Activated naive CD8-positive, alpha-beta T cell treated with anti-CD3 and anti-CD28 coated beads, Interleukin-2, amount 50 U/mL, for 16 hours (primary cell): ENCODE data around the gene OXER1.

Source experiments
- DNase-seq: peaks from one replicate; pipeline ENCODE4 v3.0.0-alpha.2; 2020; ENCODE audit warnings: low read depth, low spot score

OXER1 gene

DNA sequence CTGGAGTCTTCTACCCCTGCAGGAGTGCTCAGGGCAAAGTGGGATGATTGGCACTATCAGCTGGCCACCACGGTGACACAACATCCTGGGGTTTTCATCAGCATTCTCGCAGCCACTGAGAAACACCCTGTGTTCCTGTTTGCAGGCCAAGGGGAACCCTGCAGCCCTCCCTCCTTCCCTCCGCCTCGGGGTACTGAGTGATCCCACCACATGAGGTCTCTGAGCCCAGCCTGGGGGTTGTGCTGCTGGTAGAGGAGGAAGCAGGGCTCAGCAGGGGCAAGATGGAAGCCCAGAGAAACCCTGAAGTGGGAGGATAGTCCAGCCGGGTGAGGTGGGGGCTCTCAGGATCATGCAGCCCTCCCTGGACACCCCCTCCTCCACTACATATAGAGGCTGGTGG is at the start of gene OXER1:
Gene OXER1, minus strand, starts transcription at position 40 of the 400 bp plus-strand sequence. CDS start 73 bp downstream, outside the sequence.
- no peak for DNase-seq

DNA sequence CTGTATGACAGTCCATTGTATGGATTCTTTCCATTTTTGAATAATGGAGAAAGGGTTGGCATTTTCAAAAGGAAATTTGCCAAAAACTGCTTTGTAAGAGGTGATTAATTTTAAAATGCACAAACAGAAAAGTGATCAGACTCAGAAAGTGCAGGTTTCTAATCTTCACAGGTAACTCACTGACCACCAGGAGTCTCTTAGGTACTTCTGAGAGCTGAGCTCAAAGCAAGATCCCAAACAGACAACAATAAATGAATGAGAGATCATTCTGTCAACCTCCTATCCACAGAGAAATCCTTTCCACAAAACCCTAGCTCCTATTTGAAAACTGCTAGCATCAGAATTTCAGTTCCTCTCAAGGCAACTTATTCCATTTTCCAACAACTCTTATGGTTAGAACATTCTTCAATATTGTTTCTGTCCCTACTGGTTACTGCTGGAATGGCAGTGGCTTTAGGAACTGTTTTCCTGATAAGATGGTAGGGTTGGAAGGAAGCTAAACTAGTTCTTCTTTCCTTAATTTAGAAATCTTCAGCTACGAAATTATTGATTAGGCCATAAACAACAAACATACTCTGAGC is 49.1 kb upstream of the OXER1 start:
- DNase-seq: no peak

GRCh38 chr2:42810971-42811811 is 47.3 kb upstream of the OXER1 start:
- DNase-seq: no peak

- DNase-seq: peak; percentile 88
Observed at GRCh38 chr2:42810121-42810970, 46.4 kb upstream of the OXER1 start.

DNA sequence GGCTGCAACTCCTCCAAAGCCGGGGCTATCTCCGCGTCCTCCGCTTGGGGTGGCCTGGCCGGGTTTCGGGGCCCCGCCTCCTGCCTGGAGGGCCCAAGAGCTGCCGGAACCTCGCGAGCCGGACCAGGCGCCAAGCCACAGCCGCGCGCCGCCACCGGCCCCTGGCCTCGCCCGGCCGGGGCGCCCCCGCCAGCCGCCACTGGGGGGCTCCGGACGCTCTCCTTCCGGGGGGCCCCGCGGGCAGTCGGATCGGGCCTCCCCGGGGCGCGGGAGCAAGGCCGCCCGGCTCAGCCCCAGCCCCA is 45.8 kb upstream of the OXER1 start:
- no peak for DNase-seq

DNA sequence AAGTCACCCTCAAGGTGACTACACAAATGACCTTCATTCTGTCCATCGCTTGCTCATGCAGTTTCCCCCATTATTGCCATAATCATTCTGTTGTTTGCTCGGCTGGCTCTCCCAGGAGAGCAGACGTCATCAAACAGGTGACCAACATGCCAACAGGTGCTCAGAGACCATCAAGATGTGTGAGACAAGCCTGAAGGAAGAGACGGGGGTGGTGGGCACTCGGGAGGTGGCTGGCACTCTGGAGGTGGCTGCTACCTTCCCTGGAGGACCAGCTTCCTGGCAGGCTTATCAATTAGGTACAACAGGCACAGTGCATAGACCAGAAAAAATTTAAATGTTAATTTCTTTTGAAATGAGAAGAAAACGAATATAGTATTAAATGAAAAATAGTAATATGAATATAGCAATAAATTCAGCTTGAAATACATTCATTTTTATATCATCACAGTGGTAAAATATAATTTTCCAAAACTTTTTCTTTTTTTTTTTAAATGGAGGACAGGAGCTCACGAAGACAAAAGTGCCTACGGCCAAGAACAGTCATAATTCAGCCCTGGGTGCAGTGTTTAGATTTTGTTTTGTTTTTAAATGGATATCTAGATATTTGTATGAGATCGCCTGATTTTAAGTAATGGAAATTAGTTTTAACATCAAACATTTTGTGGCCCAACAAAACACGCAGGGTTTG is 45.3 kb upstream of the OXER1 start:
- DNase-seq: no peak

- no peak for DNase-seq
Observed at GRCh38 chr2:42808301-42808700, 44.4 kb upstream of the OXER1 start.

GRCh38 chr2:42806786-42807185 is 42.9 kb upstream of the OXER1 start:
- no peak for DNase-seq

DNA sequence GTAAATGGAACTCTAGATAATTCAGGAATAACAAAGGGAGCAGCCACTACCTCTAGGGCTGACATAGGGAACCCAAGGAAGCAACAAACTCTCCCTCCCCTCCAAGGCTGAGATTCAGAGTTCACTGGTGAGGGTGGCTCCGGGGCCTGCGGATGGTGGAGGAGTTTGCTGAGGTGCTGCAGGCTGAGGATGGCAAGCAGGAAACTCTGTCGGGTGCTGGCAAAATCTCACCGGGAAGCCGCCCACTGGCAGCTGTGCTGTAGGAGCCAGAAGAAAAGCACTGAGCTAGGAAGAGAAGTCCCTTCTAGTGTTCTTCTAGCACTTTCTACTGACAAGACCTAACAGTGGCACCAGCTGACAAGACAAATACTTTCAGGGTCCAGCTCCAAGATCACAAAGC is 41.0 kb upstream of the OXER1 start:
- no peak for DNase-seq

DNA sequence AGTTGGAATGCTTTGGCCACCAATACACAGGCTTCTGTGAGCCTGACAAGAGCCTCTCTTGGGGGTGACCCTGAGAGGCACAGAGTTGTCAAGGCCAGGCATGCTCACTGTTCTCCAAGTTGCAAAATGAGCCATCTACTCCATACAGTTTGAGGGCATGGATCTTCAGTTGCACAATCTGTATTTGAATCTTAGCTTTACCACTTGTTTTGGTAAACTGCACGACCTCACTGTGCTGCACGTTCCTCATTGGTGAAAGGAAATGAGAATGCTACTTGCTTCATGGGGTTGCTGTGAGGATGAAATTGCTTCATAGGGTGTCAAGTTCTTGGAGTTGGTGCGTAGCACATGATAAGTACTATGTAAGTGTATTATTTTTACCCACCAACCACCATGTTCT is 40.4 kb upstream of the OXER1 start:
- no peak for DNase-seq

DNA sequence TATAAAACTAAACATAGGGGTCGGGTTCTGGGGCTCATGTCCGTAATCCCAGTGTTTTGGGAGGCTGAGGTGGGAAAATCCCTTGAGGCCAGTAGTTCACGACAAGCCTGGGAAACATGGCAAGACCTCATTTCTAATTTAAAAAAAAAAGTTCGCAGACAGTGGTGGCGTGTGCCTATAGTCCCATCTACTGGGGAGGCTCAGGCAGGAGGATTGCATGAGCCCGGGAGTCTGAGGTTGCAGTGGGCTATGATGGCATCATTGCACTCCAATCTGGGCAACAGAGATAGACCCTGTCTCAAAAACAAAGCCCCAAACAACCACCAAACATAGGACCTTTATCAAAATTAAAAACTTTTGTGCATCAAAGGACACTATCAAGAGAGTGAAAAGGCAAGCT is 38.2 kb upstream of the OXER1 start:
- no peak for DNase-seq

GRCh38 chr2:42801381-42801780 is 37.4 kb upstream of the OXER1 start:
- no peak for DNase-seq

DNA sequence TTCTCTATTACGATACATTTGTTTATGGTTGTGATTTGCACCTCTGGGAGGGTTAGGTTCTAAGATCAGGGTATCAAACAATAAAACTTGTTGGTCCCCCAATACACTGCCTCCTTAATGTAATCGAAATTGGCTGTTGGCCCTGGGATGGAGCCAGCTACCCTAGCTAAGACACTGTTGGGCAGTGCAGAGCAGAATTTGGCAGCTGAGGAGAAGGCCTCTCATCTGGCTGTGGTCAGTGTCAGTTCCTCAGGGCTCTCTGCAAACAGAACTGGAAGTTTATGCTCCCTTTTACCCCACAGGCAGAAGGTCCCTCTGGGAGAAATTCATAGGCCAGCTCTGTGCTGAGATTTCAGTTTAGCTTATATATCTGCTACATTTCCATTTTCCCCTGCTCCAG is 37.0 kb upstream of the OXER1 start:
- DNase-seq: no peak

GRCh38 chr2:42800461-42800962 is 36.6 kb upstream of the OXER1 start:
- DNase-seq: no peak

DNA sequence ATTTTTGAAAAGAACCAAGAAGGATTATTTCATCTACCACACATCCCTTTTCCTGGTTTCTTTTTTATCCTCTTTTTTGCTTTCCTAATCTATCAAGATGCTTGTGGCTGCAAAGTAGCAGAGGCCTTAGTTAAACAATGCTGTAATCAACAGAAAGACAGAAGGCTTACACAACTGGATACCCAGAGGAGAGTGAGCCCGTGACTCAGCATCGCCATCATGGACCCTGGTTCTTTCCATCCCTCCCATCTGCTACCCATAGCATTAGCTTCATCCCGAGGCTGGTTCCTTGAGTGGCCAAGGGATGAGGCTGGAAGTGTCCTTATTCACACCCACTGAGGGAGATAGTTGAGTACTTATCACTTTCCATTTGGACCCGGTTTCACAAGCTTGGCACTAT is 35.9 kb upstream of the OXER1 start:
- no peak for DNase-seq

GRCh38 chr2:42797281-42797680 is 33.3 kb upstream of the OXER1 start:
- no peak for DNase-seq

DNA sequence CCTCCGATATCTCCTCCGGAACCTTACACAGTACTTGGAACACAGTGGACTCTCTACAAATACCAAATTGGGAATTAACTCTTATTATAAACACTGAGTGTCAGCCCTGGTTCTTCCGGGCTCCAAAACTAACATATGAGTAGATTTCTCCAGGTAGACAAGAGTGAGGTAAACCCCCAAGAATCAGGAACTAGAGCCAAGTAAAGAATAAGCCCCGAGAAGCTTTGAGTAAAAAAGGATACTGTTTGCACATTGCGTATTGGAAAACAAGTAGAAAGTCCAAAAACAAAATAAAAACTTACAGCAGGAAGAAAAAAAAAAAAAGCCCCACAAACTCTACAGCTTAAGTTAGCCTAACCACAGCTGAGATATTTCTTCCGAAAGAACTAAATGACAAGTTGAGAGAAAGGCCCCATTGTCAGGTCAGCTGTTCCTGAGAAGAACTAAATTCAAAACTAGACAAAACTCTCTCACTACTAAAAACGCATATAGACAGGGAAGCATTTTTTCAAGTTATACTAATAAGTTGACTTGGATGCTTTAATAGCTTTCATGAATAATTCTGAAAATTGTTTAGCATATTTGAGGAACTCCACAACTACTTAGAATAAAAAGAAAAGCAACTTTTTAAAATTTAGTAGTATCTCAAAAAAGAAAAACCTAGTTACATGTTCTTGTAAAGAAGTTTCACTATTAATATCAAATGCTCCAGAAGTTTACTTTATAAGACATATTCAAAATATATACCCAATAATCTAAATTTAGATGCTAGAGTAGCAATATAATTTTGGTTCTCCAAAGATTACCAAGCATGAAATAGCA is 32.7 kb upstream of the OXER1 start:
- DNase-seq: no peak

DNA sequence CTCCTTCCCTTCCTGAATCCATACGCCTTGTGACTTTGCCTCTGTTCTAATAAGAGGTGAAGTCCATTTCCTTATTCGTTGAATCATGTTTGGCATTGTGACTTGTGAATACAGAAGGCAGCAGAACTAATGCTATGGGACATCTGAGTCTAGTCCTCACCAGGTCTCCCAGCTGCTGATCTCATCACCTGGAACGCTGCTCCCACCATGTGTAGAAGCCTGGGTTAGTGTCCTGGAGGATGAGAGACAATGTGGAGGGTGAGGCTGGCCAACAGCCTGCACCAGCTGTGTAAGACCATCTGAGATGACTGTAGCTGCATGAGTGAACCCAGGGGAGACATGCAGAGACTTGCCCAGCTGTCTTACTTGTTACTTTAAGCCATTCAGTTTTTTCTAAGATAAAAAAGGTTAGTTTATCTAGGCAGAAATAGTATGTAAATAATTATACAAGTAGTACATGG is 31.9 kb upstream of the OXER1 start:
- DNase-seq: no peak

GRCh38 chr2:42795275-42795674 is 31.3 kb upstream of the OXER1 start:
- no peak for DNase-seq

DNA sequence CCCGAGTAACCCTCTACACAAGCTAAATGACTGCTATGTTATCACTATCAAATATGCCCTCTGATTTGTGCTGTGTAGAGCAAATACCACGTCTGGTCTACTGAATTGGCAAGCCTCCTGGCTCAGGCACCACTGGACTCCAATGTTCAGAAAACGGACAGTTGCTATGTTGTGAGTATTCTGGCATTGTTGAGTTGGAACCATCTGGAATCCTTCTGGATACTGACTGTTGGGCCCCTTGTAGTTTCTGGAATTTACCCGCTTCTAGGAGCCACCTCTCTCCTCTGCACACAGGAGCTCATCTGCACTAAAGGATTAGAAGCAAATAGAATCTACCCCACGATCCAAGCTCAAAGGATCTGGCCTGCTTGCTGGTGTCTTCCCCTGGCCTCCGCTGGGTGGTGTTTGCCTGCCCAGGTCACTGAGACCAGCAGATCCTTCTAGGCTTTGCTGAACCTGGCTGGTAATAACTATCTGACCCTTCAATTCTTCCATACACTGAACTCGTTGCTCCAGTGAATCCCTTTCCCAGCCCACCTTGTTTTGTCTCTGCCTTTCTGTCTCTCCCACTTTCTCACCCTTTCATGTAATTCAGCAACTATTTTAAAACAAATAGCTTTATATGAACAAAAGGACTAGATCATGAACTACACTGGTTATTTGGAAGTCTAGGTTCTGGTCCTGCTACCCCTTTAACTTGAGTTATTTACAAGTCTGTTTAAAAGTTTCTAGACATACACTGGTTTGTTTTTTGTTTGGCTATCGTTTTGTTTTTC is 30.5 kb upstream of the OXER1 start:
- no peak for DNase-seq
